Effector memory CD8-positive, alpha-beta T cell (primary cell): Measurements from ENCODE around the gene CLCN7.
"Not testable (repeated sequence)": the region's sequence is repeated elsewhere in the genome, so short reads cannot be mapped to it uniquely, and the experiment has no call there.

Experiments used
- ATAC-seq: fragments of 150-1000 bp; cut with Tn5 transposase; replicated peaks from 2 replicates; pipeline ENCODE4 v1.10.0; 2021; ENCODE audit warnings: mild to moderate bottlenecking, moderate library complexity
- DNase-seq, 3 experiments: peaks; one replicate each; pipeline ENCODE4 v3.0.0; 2021
- H3K27ac Mint-ChIP-seq, 2 donors: one replicate each; pipeline ENCODE4 v1.8.0; 2022; ENCODE audit warnings: mild to moderate bottlenecking in 2 of 2, mixed read lengths in 2 of 2, moderate library complexity in 2 of 2
- H3K27me3 Mint-ChIP-seq, 2 donors: one replicate each; pipeline ENCODE4 v1.8.0; 2022; ENCODE audit warnings: mixed read lengths in 2 of 2
- H3K36me3 Mint-ChIP-seq: one replicate; pipeline ENCODE4 v1.8.0; 2022; ENCODE audit warnings: mild to moderate bottlenecking, moderate library complexity, mixed read lengths; ENCODE audit not compliant: insufficient read depth
- H3K4me1 Mint-ChIP-seq, 2 donors: one replicate each; pipeline ENCODE4 v1.8.0; 2022; ENCODE audit warnings: low read depth in 2 of 2, mixed read lengths in 2 of 2
- H3K4me3 Mint-ChIP-seq, 2 donors: one replicate each; pipeline ENCODE4 v1.8.0; 2022; ENCODE audit warnings: mild to moderate bottlenecking in 2 of 2, mixed read lengths in 2 of 2, moderate library complexity in 2 of 2
- H3K9me3 Mint-ChIP-seq, 2 donors: one replicate each; pipeline ENCODE4 v1.8.0; 2022; ENCODE audit warnings: mixed read lengths in 2 of 2

CLCN7 gene

DNA sequence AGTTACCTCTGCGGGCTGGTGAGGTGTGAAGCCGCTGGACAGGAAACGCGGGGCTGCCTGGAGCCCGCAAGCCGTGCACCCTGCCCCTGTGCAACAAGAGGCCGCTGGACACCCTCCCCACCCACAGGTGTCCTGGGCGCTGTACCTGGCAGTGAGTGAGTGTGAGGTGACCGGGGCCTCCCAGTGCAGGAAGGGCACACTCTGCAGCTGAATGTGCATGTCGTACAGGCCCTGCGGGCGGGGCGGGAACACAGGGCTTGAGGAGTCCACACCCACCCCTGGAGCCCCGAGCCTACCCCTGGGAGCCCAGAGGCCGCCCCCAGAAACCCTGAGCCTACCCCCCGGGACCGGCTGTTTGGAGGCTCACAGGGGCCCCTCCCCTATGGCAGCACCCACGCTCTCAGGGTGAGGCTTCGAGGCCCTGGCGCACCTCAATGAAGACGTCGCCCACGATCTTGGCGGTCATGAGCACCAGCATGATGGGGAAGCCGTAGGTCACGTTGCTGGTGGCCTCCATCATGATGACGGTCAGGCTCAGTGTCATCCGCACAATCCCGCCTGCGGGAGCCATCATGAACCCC lies 26.2 kb downstream of the CLCN7 start:
- DNase-seq (no peak), ATAC-seq (no peak)
- Mint-ChIP-seq H3K4me3 (no peak overlapping the region), H3K36me3 (peaks cover 23% of the 10 kb centered on the region), H3K4me1 (peaks cover 3% of the 10 kb centered on the region in 2 donors), H3K27ac (peak overlapping the region in 1 of 2 donors; percentile 28), H3K27me3 (no peaks in the 10 kb centered on the region), H3K9me3 (no peaks in the 10 kb centered on the region)

- DNase-seq (no peak), ATAC-seq (no peak)
- Mint-ChIP-seq H3K9me3 (no peaks in the 10 kb centered on the region), H3K4me1 (peaks cover 3% of the 10 kb centered on the region in 2 donors), H3K27ac (no peak overlapping the region), H3K27me3 (no peaks in the 10 kb centered on the region), H3K4me3 (no peak overlapping the region), H3K36me3 (peaks cover 18% of the 10 kb centered on the region)
These were observed 26.9 kb downstream of the CLCN7 start for GRCh38 chr16:1447965-1448364.

GRCh38 chr16:1446296-1447080 lies 28.3 kb downstream of the CLCN7 start:
- Mint-ChIP-seq H3K9me3 (no peaks in the 10 kb centered on the region), H3K36me3 (peaks cover 12% of the 10 kb centered on the region), H3K4me3 (no peak overlapping the region), H3K4me1 (peaks cover 2 to 3% of the 10 kb centered on the region in 2 donors), H3K27ac (no peak overlapping the region), H3K27me3 (no peaks in the 10 kb centered on the region)
- DNase-seq (no peak), ATAC-seq (no peak)

- H3K4me1 Mint-ChIP-seq, result peaks cover 0 to 3% of the 10 kb centered on the region in 2 donors
- H3K4me3 Mint-ChIP-seq, result no peak overlapping the region
These were observed 29.2 kb downstream of the CLCN7 start for GRCh38 chr16:1445518-1446203.

GRCh38 chr16:1444730-1445517 lies 29.9 kb downstream of the CLCN7 start:
- no peak for DNase-seq
- ATAC-seq, result no peak
- Mint-ChIP-seq H3K4me1 (peaks cover 2 to 3% of the 10 kb centered on the region in 2 donors), H3K27me3 (no peaks in the 10 kb centered on the region), H3K36me3 (peaks cover 6% of the 10 kb centered on the region), H3K9me3 (no peaks in the 10 kb centered on the region), H3K27ac (no peak overlapping the region), H3K4me3 (no peak overlapping the region)

More at GRCh38 chr16:1445518-1446203, 29.2 kb downstream of the CLCN7 start:
- ATAC-seq (no peak), DNase-seq (no peak)
- Mint-ChIP-seq H3K36me3 (peaks cover 9% of the 10 kb centered on the region), H3K27me3 (no peaks in the 10 kb centered on the region), H3K27ac (no peak overlapping the region), H3K9me3 (no peaks in the 10 kb centered on the region)

DNA sequence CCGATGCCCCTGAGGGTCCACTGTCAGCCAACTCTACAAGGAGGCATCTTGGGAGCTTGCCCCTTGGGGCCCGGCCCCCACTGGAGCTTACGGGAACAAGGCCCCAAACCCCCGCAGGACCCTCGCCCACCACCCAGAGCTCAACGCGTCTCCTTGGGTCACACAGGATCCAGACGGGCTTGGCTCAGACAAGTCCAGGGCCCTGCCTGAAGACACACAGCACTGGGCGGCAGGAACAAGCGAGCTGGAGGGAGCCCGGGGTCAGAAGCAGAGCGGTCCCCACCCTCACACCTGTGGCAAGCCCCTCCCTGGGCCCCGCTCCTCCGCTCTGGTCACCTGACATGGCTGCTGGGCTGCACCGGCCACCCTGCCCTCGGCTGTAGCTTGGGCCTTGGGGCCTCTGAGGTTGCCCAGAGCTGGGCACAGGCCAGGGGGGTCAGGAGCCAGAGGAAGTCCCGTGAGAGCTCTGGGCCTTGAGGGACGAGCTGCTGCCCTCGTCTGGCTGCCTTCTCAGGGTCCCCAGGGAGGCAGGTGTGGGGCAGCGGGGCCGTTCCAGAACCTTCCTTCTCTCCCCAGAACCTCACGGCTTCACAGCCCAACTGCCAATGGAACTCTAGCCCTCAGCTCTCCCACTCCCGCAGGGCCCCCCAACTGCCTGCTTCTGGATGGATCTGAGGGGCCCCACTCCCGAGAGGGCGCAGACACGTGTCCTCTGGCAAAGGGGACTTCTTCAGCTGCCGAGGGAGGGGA lies 30.7 kb downstream of the CLCN7 start, which contains the start of gene CCDC154:
TSS of gene CCDC154 (minus strand) at position 577 of the 750 bp plus-strand sequence. CDS start at position 343, 234 bp downstream.
- Mint-ChIP-seq H3K4me3 (no peak within 1 kb of the TSS), H3K27me3 (no peaks in the 10 kb centered on the region), H3K9me3 (no peaks in the 10 kb centered on the region), H3K27ac (no peak within 1 kb of the TSS), H3K36me3 (peaks cover 2% of the 10 kb centered on the region), H3K4me1 (peaks cover 2 to 3% of the 10 kb centered on the region in 2 donors)
- no peak for ATAC-seq
- DNase-seq, result no peak

DNA sequence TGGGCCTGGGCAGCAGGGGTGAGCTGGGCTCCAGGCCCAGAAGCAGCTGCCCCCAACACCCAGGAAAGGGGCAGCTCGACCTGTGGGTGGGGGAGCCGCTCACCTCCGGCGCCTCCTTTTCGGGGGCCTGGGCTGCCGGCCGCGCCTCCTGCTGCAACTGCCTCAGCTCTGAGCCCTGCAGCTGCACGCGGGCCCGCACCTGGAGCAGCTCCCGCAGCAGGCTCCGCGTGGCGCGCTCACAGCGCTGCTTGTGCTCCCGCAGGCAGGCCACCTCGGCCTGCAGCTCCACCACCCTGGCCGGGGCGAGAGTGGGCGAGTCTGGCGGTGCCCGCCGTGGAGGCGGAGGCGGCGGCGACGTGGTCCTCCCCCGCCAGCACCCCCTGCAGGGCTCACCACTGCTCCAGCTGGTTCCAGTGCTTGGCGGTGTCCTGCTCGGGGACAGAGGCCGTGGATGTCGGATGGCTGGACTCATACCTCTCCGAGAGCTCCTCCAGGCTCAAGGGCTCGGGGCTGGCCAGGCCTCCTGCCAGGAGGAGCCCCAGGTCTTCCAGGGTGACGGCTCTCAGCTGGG lies 31.3 kb downstream of the CLCN7 start:
- Mint-ChIP-seq H3K27me3 (no peaks in the 10 kb centered on the region), H3K9me3 (no peaks in the 10 kb centered on the region), H3K27ac (no peak overlapping the region), H3K4me1 (peaks cover 2 to 3% of the 10 kb centered on the region in 2 donors), H3K4me3 (no peak overlapping the region), H3K36me3 (peaks cover 2% of the 10 kb centered on the region)
- ATAC-seq, result no peak
- DNase-seq, result no peak

- no peak overlapping the region for H3K27ac Mint-ChIP-seq
- DNase-seq (no peak), ATAC-seq (no peak)
- no peak overlapping the region for H3K4me3 Mint-ChIP-seq
- H3K4me1 Mint-ChIP-seq, result peaks cover 2 to 3% of the 10 kb centered on the region in 2 donors
- H3K9me3 Mint-ChIP-seq, result no peaks in the 10 kb centered on the region
- peaks cover 2% of the 10 kb centered on the region for H3K36me3 Mint-ChIP-seq
- no peaks in the 10 kb centered on the region for H3K27me3 Mint-ChIP-seq
These were observed 32.1 kb downstream of the CLCN7 start for GRCh38 chr16:1442697-1443096.

DNA sequence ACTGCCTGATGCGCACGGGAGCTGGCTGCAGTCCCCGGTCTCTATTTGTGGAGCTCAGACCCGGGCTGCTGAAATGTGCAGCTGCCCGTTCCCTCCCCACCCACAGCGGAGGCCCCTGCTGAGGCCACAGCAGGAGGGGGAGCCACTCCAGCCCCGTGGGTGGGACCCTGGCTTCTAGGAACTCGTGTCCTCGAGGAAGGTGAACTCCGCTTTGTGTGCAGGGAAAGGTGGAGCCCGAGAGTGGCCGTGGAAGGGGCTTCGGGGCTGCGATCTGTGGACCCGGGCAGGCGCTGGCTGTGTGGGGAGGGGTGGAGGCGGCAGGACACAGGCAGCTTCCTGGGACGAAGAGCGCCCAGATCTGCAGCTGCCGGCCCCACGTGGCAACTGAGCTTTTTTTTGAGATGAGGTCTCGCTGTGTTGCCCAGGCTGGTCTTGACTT lies 33.4 kb downstream of the CLCN7 start:
- Mint-ChIP-seq H3K4me3 (no peak overlapping the region), H3K9me3 (no peaks in the 10 kb centered on the region), H3K4me1 (peaks cover 2 to 3% of the 10 kb centered on the region in 2 donors), H3K27me3 (no peaks in the 10 kb centered on the region), H3K36me3 (peaks cover 2% of the 10 kb centered on the region), H3K27ac (no peak overlapping the region)
- ATAC-seq, result no peak
- DNase-seq, result no peak

DNA sequence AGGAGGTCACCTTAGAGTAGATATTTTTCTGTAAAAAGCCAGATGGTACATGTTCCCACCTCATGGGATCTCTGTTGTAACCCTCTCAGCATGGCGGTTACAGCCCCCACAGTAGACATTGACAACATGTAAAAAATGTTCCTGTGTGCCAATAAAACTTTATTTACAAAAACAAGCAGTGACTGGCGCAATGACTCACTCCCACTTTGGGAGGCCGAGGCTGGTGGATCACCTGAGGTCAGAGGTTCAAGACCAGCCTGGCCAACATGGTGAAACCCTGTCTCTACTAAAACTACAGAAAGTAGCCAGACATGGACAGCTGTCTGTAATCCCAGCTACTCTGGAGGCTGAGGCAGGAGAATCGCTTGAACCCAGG lies 35.1 kb downstream of the CLCN7 start:
- not testable (repeated sequence) for H3K36me3 Mint-ChIP-seq, H3K27me3 Mint-ChIP-seq, ATAC-seq, H3K9me3 Mint-ChIP-seq, H3K4me3 Mint-ChIP-seq, DNase-seq, H3K4me1 Mint-ChIP-seq
- peak overlapping the region in 1 of 2 donors; percentile 78 for H3K27ac Mint-ChIP-seq

GRCh38 chr16:1439058-1439698 lies 35.6 kb downstream of the CLCN7 start:
- Mint-ChIP-seq H3K36me3 (peaks cover 2% of the 10 kb centered on the region), H3K4me3 (no peak overlapping the region), H3K27me3 (no peaks in the 10 kb centered on the region), H3K27ac (no peak overlapping the region), H3K4me1 (peaks cover 0 to 3% of the 10 kb centered on the region in 2 donors), H3K9me3 (no peaks in the 10 kb centered on the region)
- ATAC-seq (no peak), DNase-seq (no peak)
